NCI-H2029 treated with DMSO at 0.1 percent for 48 hours (cell line): ENCODE data around the gene TSTD1.
A peak's percentile ranks its signal among the peaks of the same experiment; 100 is the strongest.

Experiments used
- DNase-seq: peaks from one replicate; lab custom pipeline; 2025; lab: John Stamatoyannopoulos, UW

Gene TSTD1, protein sequence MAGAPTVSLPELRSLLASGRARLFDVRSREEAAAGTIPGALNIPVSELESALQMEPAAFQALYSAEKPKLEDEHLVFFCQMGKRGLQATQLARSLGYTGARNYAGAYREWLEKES

DNA sequence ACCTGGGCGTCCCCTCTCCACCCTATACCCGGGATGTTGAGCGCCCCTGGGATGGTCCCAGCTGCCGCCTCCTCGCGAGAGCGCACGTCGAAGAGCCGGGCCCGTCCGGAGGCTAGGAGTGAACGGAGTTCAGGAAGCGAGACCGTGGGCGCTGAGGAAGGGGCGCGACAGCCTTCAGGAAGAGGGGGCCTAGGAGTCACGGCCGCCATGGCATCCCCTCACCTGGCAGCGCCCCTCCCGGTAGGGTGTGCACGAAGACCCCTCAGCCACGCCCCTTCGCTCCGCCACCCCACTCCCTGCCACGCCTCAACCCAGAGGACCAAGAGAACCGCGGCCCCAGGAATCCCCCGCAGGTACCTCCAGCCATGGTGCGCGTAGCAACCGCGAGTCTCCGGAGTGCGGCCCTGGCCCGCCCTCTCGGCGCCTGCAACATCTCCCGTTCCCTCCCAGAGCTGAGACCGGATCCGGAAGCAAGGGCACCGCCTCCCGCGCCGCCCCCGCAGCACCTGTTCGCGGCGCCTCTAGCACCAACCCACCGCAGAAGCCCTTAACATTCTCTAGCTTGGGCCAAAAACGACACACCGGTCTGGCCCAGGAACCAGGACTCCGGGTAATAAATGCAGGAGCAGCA, at the start of gene TSTD1:
TSTD1 (minus strand) TSS at position 442 of the 631 bp plus-strand sequence; CDS start at position 367, 75 bp downstream.
- DNase-seq, result peak; percentile 55

- no peak for DNase-seq
Measured at GRCh38 chr1:161086457-161086856, 47.7 kb upstream of the TSTD1 start.

DNA sequence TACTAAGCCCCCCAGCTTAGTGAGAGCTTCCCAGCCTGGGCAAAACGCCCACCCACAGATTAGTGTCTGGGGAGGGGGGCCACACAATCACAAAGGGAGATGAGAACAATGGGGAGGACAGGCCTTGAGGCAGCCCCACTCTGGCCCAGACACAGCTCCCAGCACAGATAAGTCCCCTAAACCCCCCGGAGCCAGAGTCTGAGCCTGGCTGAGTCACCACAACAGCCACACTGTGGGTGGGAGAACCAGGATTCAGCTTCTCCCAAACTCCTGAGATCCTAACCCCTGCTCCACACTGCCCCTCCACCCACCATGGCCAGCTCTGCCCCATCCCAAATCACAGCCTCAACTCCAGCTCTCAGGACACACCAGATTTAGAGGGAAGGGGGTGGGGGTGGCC, 46.4 kb upstream of the TSTD1 start:
- DNase-seq, result no peak

GRCh38 chr1:161084597-161084988, 45.8 kb upstream of the TSTD1 start:
- DNase-seq, result no peak

DNA sequence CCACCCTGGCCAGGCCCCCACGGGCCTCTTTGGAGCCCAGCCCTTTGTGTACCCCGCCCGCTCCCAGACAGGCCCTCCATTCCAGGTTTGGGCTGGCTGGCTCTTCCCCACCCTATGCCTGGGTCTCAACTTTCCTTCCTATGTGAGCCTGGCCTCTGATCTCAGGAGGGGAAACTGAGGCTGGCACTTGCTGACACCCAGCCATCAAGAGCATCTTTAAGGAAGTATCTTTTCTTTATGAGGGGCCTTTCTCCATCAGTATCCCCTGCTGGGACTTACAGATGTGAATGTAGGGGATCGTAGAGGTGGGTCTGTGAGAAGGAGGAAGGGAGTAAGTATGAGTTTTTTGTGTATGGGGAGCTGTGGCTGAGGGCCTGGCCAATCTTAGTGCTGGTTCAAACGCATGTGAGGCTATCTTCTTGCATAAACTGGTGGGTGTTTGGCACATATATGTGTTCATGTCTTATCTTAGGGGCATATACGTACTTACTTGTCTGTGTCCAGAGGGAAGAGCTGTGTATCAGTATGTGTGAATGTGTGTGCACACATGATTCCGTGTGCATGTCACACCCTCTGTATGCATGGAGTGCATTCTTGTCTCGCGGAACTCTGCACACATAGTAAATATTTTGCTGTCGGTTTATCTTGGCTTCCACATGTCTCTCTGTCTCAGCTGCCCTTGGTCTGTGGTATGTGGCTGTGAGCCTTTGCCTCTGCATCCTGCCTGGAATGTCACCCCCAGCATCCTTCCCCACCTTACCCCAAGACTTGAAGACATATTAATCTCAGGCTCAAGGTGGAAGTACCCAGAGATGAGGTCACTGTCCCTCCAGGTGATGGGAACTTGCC, 45.2 kb upstream of the TSTD1 start:
- no peak for DNase-seq

DNA sequence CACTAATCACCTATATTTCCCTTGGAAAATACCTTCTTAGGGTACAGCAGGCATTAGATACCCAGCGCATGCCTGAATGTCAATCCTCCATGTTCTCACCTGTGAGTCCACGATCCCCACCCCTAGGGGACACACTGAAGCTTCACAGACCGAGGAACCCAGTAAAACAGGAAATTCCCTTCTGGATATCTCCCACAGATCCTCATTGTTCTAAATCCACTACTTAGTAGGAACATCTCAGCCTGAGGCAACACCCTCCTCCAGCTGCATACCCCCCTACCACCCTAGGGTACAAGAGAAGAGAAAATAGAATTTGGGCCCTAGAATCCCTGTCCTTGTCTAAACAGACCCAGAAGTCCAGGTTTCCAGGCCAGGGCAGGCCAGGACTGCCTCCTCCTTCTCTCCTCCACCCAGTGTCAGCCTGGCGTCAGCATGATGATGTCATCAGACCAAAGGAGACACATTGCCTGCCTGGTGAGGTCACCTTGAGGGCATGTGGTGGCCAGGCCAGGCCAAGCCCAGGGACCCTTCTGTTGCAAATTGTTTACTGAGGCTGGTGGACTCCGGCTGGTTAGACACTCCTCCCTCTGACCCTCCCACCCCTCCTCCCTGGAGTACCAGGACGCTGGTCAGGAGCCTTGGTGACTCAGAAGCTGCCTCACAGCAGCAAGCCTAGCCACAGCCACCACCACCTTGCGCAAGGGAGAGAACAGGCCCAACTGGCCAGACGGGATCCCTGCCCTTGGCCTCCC, 44.4 kb upstream of the TSTD1 start:
- no peak for DNase-seq

DNA sequence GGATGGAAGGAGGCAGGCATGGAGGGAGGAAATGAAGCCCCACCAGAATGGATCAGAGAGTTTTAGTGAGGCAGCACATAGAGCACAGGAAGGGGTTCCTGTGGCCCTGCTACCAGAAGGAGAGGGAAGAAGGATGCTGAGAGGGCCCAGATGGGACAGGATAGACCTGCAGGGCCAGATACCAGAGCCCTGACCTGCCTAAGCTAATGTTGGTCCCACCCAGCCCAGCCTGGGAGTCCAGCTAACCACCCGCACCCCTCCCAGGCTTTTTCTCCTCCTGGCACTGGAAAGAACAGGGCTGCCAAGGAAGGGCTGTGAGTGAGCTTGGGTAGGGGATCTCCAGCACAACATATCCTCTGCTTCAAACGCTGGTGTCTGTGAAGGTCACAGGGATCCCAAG, 43.7 kb upstream of the TSTD1 start:
- DNase-seq, result no peak

- no peak for DNase-seq
Measured at GRCh38 chr1:161081519-161081918, 42.8 kb upstream of the TSTD1 start.

- no peak for DNase-seq
Measured at GRCh38 chr1:161080441-161081405, 42.0 kb upstream of the TSTD1 start.

DNA sequence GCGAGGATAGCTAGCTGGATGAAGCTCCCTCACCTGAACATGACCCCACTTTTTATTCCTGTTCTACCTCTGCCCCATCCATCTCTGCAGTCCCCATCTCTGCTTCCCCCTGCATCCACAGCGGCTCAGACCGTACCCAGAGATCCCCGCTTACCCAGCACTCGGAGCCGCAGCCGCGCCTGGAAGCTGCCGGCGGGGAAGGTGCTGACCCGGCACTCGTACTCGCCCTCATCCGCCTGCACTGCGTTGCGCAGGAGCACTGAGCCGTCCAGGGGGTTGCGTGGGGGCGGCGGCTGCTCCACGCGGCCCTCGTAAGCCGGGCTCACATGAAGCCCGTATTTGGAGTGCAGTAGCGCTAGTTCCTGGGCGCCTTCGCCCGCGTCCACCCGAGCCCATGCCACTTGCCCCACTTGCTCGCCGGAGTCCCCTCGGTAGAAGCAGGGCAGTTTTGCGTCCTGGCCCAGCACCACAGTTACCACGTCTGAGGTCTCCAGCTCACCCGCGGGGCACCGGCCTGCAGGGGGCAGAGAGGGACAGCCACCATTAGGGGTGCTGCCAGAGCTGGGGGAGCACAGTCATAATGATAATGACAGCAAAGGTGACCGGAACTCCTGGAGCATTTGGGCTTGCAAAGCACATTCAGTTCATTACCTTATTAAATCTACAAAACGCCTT, 40.8 kb upstream of the TSTD1 start:
- DNase-seq, result no peak

- DNase-seq, result no peak
Measured at GRCh38 chr1:161077426-161077825, 38.7 kb upstream of the TSTD1 start.

GRCh38 chr1:161076410-161076809, 37.6 kb upstream of the TSTD1 start:
- DNase-seq, result no peak

DNA sequence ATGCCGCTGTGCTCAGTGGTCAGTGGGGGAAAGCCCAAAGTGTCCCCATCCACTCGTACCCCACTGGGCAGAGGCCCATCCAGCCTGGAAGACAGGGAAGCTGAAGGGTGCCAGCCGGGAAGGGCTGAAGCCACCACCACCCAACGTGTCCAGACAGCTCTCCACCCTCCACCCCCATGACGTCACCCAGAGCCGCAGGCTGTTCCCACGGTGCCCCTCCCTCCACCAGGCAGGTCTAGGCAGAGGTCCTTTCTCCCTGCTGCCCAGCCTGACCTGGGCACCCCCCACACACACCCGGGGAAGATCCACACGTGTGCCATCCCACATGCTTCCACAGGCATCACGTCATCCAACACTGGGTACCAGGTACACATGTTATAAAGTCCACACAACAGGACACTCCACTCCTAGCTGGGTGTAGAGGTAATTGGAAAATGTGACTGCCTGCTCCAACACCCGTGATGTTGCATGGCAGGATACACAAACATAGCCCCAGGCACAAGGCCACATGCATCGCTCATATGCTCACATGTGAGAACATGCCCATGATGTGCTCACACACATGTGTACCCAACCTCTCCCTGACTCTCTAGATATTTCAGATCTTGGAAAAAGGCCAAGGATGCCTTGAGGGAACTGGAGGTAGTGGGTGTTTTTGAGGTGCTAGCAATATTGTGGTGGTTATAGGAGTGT, 36.1 kb upstream of the TSTD1 start:
- no peak for DNase-seq

DNA sequence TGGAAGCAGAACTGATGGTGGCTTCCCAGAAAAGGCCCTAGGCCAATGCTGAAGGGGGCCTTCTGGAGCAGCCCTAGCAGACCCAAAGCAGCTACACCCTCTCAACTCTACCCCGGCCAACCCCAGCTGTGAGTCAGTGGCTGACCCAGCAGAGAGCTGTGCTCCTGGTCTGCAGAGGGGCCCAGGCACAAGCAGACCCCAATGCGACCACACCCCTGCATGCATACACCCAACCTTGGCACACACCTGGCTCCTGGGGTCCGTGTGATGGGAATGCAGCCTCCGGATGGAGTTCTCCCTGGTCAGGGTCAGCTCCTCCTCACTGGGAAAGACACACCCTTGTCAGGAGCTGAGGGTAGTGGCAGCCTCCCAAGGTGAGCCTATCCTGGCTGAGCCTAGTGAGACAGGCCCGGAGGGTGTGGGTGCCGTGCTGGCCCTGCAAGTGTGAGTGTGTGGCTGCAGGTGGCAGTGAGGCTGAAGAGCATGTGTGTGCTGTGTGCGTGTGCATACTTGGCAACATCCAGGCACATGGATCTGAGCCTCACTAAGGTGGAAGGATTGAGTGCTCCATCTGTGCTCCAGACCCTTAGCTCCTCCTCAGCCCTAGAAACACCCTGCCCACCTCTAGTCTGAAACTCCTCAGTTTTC, 34.8 kb upstream of the TSTD1 start:
- DNase-seq, result no peak

DNA sequence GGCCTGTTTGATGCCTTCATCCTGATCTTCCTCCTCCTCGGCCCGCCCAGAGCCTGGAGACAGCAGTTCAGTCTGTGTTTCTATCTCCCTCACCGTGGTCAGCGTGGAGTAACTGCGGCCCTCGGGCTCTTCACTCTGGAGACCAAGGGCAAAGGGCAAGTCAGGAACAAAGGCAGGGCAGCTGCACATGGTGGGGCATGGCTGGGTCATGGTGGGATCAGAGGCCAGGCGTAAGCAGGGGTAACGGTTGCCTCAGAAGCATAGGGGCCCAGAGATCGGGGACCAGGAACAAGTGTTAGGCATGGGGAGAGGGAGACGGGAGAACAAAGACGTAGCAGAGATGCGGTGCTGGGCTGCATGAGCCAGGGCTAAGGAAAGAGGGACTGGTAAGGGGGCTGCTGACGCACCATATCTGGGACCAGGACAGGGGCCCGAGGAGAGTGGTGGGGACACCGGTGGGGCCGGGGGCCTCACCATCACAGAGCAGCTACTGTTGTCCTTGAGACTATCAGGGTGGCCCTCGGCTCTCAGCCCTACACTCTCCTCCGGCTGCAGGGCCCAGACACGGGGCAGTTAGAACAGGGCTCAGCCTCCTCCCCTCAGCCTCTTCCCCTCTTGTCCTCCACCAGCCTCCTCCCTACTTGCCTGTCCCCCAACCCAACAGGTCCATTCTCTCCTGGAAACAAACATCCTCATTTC, 34.1 kb upstream of the TSTD1 start:
- no peak for DNase-seq

GRCh38 chr1:161071886-161072371, 33.2 kb upstream of the TSTD1 start:
- DNase-seq, result no peak

DNA sequence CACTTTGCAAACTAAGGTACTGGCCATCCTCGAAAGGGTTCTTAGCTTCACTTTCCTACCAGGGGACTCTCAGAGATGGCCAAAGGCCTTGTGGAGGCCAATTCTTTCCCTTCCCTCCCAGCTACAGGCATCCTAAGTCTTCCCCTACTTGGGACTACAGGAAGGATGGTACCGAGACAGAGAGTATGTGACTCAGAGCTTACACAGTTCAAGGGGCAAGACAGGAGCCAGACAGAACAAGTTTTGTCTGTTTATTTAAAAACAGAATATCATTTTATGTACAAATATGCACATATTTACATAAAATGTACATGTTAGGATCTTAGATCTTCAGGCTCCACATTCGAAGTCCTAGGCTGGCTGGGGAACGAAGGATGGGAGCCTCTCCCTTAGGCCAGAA, 32.0 kb upstream of the TSTD1 start:
- DNase-seq, result no peak

- DNase-seq, result no peak
Measured at GRCh38 chr1:161069731-161070270, 31.0 kb upstream of the TSTD1 start, which contains the start of gene ARHGAP30. Gene ARHGAP30 (minus strand): TSS chr1:161069891. CDS start chr1:161069624, 267 bp downstream.
